CD14-positive monocyte (primary cell): ENCODE data around the gene ANKRD40CL. TPM values are rescaled to one million over a fixed set of nuclear protein-coding genes. Genes with fewer than 3 reads are reported as not detected.
A peak's percentile ranks its signal among the peaks of the same experiment; 100 is the strongest.

Source experiments
- DNase-seq, 3 donors: peaks; one replicate each; pipeline ENCODE4 v3.0.0-alpha.2; 2011 to 2022
- H2AFZ ChIP-seq: 2 replicates; pipeline ENCODE4 v1.6.0; 2012; ENCODE audit warnings: mild to moderate bottlenecking, low read depth, low read length, inconsistent platforms; ENCODE audit not compliant: insufficient read depth, poor library complexity, severe bottlenecking
- H3K27ac ChIP-seq, 2 donors: 1 replicate in 1 of 2; 2 replicates in 1 of 2; pipeline ENCODE4 v1.5.1; 2012 to 2013; ENCODE audit warnings: low read length in 2 of 2, control low read depth in 1 of 2, inconsistent platforms in 1 of 2, low read depth in 1 of 2, mild to moderate bottlenecking in 1 of 2
- H3K27me3 ChIP-seq, 2 donors: one replicate each; pipeline versions ENCODE4 v1.6.0 to v1.6.1; 2011 to 2013; ENCODE audit warnings: low read length in 2 of 2; ENCODE audit not compliant: control insufficient read depth in 2 of 2, insufficient read depth in 2 of 2
- H3K36me3 ChIP-seq, 2 donors: replicated peaks in 1 of 2; 1 replicate in 1 of 2; 2 replicates in 1 of 2; pipeline versions ENCODE4 v1.5.1 to v1.6.1; 2012 to 2013; ENCODE audit warnings: low read length in 2 of 2, control low read depth in 1 of 2, inconsistent platforms in 1 of 2, mild to moderate bottlenecking in 1 of 2; ENCODE audit not compliant: insufficient read depth in 2 of 2, control insufficient read depth in 1 of 2
- H3K4me1 ChIP-seq, 2 donors: 1 replicate in 1 of 2; 2 replicates in 1 of 2; pipeline versions ENCODE4 v1.5.1 to v1.6.1; 2012 to 2013; ENCODE audit warnings: low read length in 2 of 2, control low read depth in 1 of 2, inconsistent platforms in 1 of 2, mild to moderate bottlenecking in 1 of 2, moderate library complexity in 1 of 2; ENCODE audit not compliant: insufficient read depth in 2 of 2, control insufficient read depth in 1 of 2
- H3K4me2 ChIP-seq: replicated peaks from 2 replicates; pipeline ENCODE3; 2012; ENCODE audit warnings: low read length, moderate library complexity, mild to moderate bottlenecking; ENCODE audit not compliant: poor library complexity, severe bottlenecking; ENCODE audit errors: extremely low read depth
- H3K4me3 ChIP-seq, 3 experiments: fragments of 200-600 bp in 1 of 3; sonication (generic) in 1 of 3; replicated peaks in 1 of 3; 1 replicate in 2 of 3; 2 replicates in 1 of 3; pipeline ENCODE4 v1.5.1; 2011 to 2013; ENCODE audit warnings: low read length in 3 of 3, mild to moderate bottlenecking in 3 of 3, control low read depth in 2 of 3, low read depth in 2 of 3, inconsistent platforms in 1 of 3, moderate library complexity in 1 of 3
- H3K79me2 ChIP-seq: 2 replicates; pipeline ENCODE4 v1.6.0; 2012; ENCODE audit warnings: mild to moderate bottlenecking, control low read depth, inconsistent platforms, low read length, moderate library complexity; ENCODE audit not compliant: insufficient read depth
- H3K9ac ChIP-seq: 2 replicates; pipeline ENCODE4 v1.6.0; 2017; ENCODE audit warnings: low read length, mild to moderate bottlenecking; ENCODE audit not compliant: insufficient read depth, poor library complexity, severe bottlenecking
- H3K9me3 ChIP-seq, 2 donors: replicated peaks in 1 of 2; 1 replicate in 1 of 2; 2 replicates in 1 of 2; pipeline versions ENCODE4 v1.5.1 to v1.6.1; 2012 to 2013; ENCODE audit warnings: low read length in 2 of 2, control low read depth in 1 of 2; ENCODE audit not compliant: control insufficient read depth in 1 of 2, insufficient read depth in 1 of 2
- H4K20me1 ChIP-seq: 2 replicates; pipeline ENCODE4 v1.6.0; 2012; ENCODE audit warnings: mild to moderate bottlenecking, low read length, control low read depth, moderate library complexity; ENCODE audit not compliant: insufficient read depth
- H3K27ac Mint-ChIP-seq, 7 donors: one replicate each; pipeline ENCODE4 v1.8.0; 2020; ENCODE audit warnings: mild to moderate bottlenecking in 7 of 7, mixed read lengths in 7 of 7, moderate library complexity in 6 of 7, inconsistent platforms in 2 of 7
- H3K27me3 Mint-ChIP-seq, 3 donors: one replicate each; pipeline ENCODE4 v1.8.0; 2021 to 2022; ENCODE audit warnings: low read depth in 3 of 3, mild to moderate bottlenecking in 3 of 3, mixed read lengths in 3 of 3, moderate library complexity in 3 of 3, inconsistent platforms in 1 of 3
- H3K36me3 Mint-ChIP-seq, 2 donors: one replicate each; pipeline ENCODE4 v1.8.0; 2020; ENCODE audit warnings: mixed read lengths in 2 of 2, inconsistent platforms in 1 of 2, mild to moderate bottlenecking in 1 of 2
- H3K4me1 Mint-ChIP-seq: one replicate; pipeline ENCODE4 v1.8.0; 2020; ENCODE audit warnings: mild to moderate bottlenecking, mixed read lengths
- H3K4me3 Mint-ChIP-seq, 2 donors: one replicate each; pipeline ENCODE4 v1.8.0; 2020; ENCODE audit warnings: mild to moderate bottlenecking in 2 of 2, mixed read lengths in 2 of 2, moderate library complexity in 1 of 2
- H3K9me3 Mint-ChIP-seq, 7 donors: one replicate each; pipeline ENCODE4 v1.8.0; 2020 to 2022; ENCODE audit warnings: mixed read lengths in 7 of 7, mild to moderate bottlenecking in 6 of 7, moderate library complexity in 6 of 7, inconsistent platforms in 2 of 7
- CTCF ChIP-seq: fragments of 200-600 bp; IDR thresholded peaks from one replicate; pipeline ENCODE4 v1.8.0; 2022; ENCODE audit warnings: antibody characterized with exemption, mild to moderate bottlenecking
- WGBS: methylation state at CpG from one replicate; pipeline ENCODE4 v1.1.5; 2013; ENCODE audit warnings: missing lambda C conversion rate; ENCODE audit not compliant: insufficient coverage; 5-methylcytosine and 5-hydroxymethylcytosine counted together
- intact Hi-C, 2 donors: fragments of 100-400 bp; cut with micrococcal nuclease; formaldehyde crosslinking; loops; one replicate each; pipeline versions ENCODE4 v1.15.0 to v1.15.1; 2023
- polyA plus RNA-seq, 3 donors: library from polyadenylated mRNA; depleted of rRNA in 1 of 3; unstranded in 2 of 3; stranded (reverse) in 1 of 3; fragments of 300-500 nt in 2 of 3; fragments of >200 nt in 1 of 3; fragmentation: Illumina TruSeq in 2 of 3; gene quantifications; 1 replicate in 2 of 3; 2 replicates in 1 of 3; pipeline ENCODE4 v1.2.3, GENCODE V29; 2012 to 2021

ANKRD40CL gene
- polyA plus RNA-seq, 3 donors: not detected

GRCh38 chr17:50770346-50770745 is 3.0 kb upstream of the ANKRD40CL start:
- no peaks in the 10 kb centered on the region for H3K9me3 ChIP-seq
- no peaks in the 10 kb centered on the region for H3K27me3 ChIP-seq
- no peak overlapping the region for H3K4me3 ChIP-seq
- H4K20me1 ChIP-seq: no peaks in the 10 kb centered on the region
- Mint-ChIP-seq H3K27ac (no peak overlapping the region), H3K4me3 (no peak overlapping the region), H3K9me3 (no peaks in the 10 kb centered on the region), H3K27me3 (peaks cover 0 to 5% (median 2%) of the 10 kb centered on the region in 3 donors), H3K36me3 (no peaks in the 10 kb centered on the region), H3K4me1 (peaks cover 15% of the 10 kb centered on the region)
- no peak overlapping the region for H3K27ac ChIP-seq
- intact Hi-C loops: no loop called here
- no peaks in the 10 kb centered on the region for H3K79me2 ChIP-seq
- H2AFZ ChIP-seq: peak overlapping the region; percentile 41
- no peak overlapping the region for H3K9ac ChIP-seq
- no peaks in the 10 kb centered on the region for H3K36me3 ChIP-seq
- H3K4me1 ChIP-seq: peaks cover 11 to 14% of the 10 kb centered on the region in 2 donors
- no peak for DNase-seq
- WGBS: 94% methylated on average over 2 of the region's 2 CpGs
- H3K4me2 ChIP-seq: no peak overlapping the region
- no peak for TF ChIP-seq CTCF

DNA sequence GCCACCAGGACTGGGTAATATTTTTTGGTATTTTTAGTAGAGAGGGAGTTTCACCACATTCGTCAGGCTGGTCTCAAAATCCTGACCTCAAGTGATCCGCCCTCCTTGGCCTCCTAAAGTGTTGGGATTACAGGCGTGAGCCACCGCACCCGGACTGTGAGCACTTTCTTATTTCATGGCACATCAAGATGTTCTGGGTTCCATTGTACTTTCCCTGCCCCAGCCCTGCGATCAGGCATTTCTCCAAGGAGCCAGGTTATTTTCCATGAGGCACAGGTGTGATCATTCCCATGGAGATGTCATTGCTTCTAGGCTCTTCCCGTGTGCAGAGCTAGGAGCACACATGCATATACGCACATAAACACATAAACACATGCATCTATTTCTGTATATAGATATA is 2.6 kb upstream of the ANKRD40CL start:
- Mint-ChIP-seq H3K4me3 (no peak overlapping the region), H3K27me3 (peaks cover 0 to 5% (median 2%) of the 10 kb centered on the region in 3 donors), H3K27ac (no peak overlapping the region), H3K36me3 (no peaks in the 10 kb centered on the region), H3K9me3 (no peaks in the 10 kb centered on the region), H3K4me1 (peaks cover 18% of the 10 kb centered on the region)
- intact Hi-C loops: no loop called here
- Histone ChIP-seq H3K9me3 (no peaks in the 10 kb centered on the region), H3K27ac (no peak overlapping the region), H4K20me1 (no peaks in the 10 kb centered on the region), H3K79me2 (no peaks in the 10 kb centered on the region), H3K9ac (no peak overlapping the region), H3K4me1 (peaks cover 15 to 19% of the 10 kb centered on the region in 2 donors), H3K4me2 (no peak overlapping the region), H3K27me3 (no peaks in the 10 kb centered on the region), H3K4me3 (no peak overlapping the region), H2AFZ (no peak overlapping the region), H3K36me3 (no peaks in the 10 kb centered on the region)
- TF ChIP-seq CTCF: no peak
- WGBS: 93% methylated on average over 6 of the region's 8 CpGs
- DNase-seq: no peak
